ENCODE measurements around the gene ITGA2.

ITGA2 gene

DNA sequence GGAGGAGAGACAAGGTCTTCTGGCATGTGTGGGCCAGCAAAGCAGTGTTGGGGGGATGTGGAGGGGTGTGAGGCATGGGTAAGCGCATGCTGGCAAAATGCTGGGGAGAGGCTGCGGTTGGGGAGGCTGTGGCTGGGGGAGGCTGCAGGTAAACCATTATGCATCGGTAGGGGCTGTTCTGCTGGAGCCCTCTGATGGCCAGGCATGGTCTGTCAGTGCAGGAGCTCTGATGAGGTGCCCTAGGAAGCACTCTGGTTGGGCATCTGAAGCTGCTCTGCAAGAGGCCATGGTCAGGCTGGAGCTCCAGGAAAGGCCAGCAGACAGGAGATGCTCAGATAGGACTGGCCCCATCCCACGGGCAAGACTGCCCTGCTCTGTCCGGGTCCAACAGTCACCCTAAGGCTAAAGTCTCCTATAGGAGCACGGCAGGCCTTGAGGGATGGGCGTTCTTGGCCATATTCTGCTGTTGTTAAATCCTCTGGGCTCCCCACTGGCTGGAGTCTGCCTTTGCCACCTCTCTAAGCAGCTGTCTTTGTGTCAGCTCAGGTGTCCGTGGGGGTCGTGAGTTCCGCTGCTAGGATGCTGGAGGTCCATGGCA, 28.7 kb downstream of the ITGA2 start:
- DNase-seq (ENCODE audit: low spot score), result no peak

DNA sequence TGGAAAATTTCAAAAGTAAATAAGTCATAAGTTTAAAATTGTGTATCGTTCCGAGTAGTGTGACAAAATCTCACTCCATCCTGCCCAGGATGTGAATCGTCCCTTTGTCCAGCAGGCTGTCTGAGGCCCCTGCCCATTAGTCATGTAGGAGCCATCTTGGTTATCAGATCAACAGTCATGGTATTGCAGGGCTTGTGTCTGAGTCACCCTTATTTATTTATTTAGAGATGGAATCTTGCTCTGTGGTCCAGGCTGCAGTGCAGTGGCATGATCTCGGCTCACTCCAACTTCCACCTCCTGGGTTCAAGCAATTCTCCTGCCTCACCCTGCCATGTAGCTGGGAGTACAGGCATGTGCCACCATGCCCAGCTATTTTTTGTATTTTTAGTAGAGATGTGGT, 30.2 kb downstream of the ITGA2 start:
- no peak for DNase-seq (ENCODE audit: low spot score)

- no peak for DNase-seq (ENCODE audit: low spot score)
Observed at GRCh38 chr5:53022930-53023511, 33.9 kb downstream of the ITGA2 start.

- DNase-seq (ENCODE audit: low spot score), result peak; percentile 30
Observed at GRCh38 chr5:53023969-53024368, 34.8 kb downstream of the ITGA2 start.

- DNase-seq (ENCODE audit: low spot score), result peak; percentile 30
Observed at GRCh38 chr5:53024535-53024934, 35.4 kb downstream of the ITGA2 start.

GRCh38 chr5:53025487-53025886, 36.3 kb downstream of the ITGA2 start:
- no peak for DNase-seq (ENCODE audit: low spot score)

- DNase-seq (ENCODE audit: low spot score), result no peak
Observed at GRCh38 chr5:53027913-53028312, 38.8 kb downstream of the ITGA2 start.

GRCh38 chr5:53029608-53030007, 40.5 kb downstream of the ITGA2 start:
- DNase-seq (ENCODE audit: low spot score), result no peak

- DNase-seq (ENCODE audit: low spot score), result no peak
Observed at GRCh38 chr5:53030893-53031292, 41.7 kb downstream of the ITGA2 start.

- no peak for DNase-seq (ENCODE audit: low spot score)
Observed at GRCh38 chr5:53031695-53032096, 42.5 kb downstream of the ITGA2 start.

GRCh38 chr5:53032188-53032587, 43.0 kb downstream of the ITGA2 start:
- no peak for DNase-seq (ENCODE audit: low spot score)

GRCh38 chr5:53034832-53035231, 45.7 kb downstream of the ITGA2 start:
- DNase-seq (ENCODE audit: low spot score), result no peak

DNA sequence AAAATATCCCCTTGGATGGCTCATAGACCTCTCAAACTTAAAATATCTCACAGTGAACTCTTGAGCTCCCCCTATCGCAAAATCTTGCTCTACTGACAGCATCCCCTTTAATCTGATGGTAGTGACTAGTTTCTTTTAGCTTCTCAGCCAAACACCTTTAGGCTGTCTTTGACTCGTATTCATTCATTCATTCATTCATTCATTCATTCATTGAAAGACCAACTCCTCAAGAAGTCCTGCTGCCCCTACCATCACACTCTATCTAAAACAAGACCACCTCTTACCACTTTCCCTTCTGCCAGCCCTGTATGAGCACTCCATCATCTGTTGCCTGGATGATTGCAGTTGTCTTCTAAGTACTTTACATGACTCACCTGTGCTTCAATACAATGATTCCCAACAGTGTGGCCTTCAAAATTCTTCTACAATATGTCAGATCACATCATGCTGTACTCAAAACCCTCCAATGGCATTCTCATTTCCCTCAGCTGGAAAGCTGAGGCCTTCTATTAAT, 46.8 kb downstream of the ITGA2 start:
- DNase-seq (ENCODE audit: low spot score), result no peak

- DNase-seq (ENCODE audit: low spot score), result no peak
Observed at GRCh38 chr5:53037141-53037859, 48.1 kb downstream of the ITGA2 start.

- DNase-seq (ENCODE audit: low spot score), result no peak
Observed at GRCh38 chr5:53038196-53038847, 49.2 kb downstream of the ITGA2 start.

GRCh38 chr5:53039855-53040254, 50.7 kb downstream of the ITGA2 start:
- no peak for DNase-seq (ENCODE audit: low spot score)

DNA sequence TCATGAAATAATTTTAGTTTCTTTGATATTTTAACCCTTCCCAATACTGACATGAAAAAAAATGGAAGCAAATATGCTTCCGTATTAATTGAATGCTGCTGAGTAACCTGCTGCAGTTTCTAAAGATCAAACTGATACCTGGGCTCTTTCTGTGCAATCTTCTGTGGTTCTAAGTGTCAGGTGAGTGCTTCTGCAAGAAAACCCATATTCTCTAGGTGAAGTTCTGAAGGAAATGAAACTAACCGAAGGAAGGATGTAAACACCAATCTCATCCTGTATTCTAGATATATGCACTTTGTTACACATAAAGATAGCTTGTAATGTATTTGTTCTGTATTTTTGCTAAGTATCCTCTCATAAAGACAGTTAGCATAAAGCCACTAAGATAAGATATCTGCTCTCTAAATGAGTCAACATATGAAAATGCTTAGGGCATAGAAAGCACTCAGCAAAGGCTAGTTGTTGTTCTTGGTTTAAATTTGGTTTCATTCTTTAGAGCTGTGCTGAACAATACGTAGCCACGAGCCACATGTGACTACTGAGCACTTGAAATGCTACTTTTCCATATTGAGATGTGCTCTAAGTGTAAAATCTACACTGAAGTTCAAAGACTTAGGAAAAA, 52.0 kb downstream of the ITGA2 start:
- DNase-seq (ENCODE audit: low spot score), result no peak

- no peak for DNase-seq (ENCODE audit: low spot score)
Observed at GRCh38 chr5:53041740-53042139, 52.6 kb downstream of the ITGA2 start.

DNA sequence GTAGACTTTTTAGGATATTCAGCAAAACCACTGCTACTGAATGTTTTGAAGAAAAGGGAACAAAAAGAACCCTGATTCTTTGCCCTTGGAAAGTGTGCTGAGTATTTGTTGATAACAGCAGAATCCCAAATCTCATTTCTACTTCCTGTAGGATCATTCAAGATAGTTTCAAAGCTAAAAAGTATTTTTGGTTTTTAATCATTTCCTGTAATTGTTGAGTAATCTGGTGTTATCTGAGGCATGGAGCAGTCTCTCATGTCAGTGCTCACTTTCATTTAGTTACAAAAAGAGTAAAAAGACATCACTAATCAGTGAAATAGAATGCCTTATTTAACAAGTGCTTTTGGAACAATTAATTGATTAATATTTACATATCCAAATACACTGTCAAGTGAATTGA, 56.1 kb downstream of the ITGA2 start:
- no peak for DNase-seq (ENCODE audit: low spot score)

DNA sequence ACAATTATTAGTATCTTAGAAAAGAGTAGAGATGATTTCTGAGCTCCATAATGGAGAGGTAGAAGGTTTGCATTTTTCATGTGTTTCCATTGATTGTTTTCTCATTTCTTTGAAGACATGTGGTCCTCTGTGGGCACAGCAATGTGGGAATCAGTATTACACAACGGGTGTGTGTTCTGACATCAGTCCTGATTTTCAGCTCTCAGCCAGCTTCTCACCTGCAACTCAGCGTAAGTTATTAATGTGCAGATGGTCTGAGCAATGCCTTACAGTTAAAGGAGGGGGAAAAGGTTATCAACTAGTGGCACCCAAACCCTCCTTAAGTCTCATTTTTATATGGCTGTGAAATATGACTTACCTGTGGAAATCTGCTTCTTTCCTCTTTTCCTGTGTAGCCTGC, 59.1 kb downstream of the ITGA2 start:
- DNase-seq (ENCODE audit: low spot score), result no peak

- no peak for DNase-seq (ENCODE audit: low spot score)
Observed at GRCh38 chr5:53052499-53052898, 63.3 kb downstream of the ITGA2 start.

DNA sequence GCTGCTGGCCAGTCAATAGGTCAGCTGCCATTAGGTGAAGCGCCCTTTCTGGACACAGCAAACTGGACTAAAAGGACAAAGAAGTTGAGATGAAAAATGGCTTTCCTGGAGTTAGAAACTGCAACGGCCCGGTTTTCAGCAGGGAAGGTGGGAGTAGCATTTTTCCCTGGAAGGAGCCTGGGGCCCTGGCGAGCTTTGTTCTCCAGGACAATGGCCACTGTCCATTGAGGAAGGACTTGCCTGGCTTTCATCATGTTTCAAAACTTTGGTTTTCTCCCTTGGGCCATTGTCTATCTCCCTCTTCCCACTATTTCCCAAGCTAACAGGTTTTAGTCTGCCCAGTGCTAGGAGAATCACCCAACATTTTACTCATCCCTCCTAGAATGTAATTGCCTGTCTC, 64.2 kb downstream of the ITGA2 start:
- DNase-seq (ENCODE audit: low spot score), result no peak

Measured in Ammon's horn (tissue), 1 donor.